Endothelial cell of umbilical vein (primary cell): ENCODE results near the gene THBD. TPM values are rescaled to one million over a fixed set of nuclear protein-coding genes. Genes with fewer than 3 reads are reported as not detected.
A peak's percentile ranks its signal among the peaks of the same experiment; 100 is the strongest.

Experiments used
- BruUV-seq: library from RNA; stranded (reverse); fragments of 400-500 nt; replicated peaks from 2 replicates; lab custom pipeline; 2021; lab: Mats Ljungman, UMichigan
- CTCF ChIA-PET: fragments of 300-600, 350-600 bp; sonication (Branson Sonifier 250); formaldehyde crosslinking; loops from one replicate; lab custom pipeline; 2021; ENCODE audit warnings: antibody characterized with exemption, inconsistent platforms; lab: Charles Lee
- POLR2A ChIA-PET: fragments of 300-600, 350-600 bp; sonication (Branson Sonifier 250); formaldehyde crosslinking; loops from one replicate; lab custom pipeline; 2021; ENCODE audit warnings: antibody characterized with exemption, inconsistent platforms; lab: Charles Lee
- DNase-seq: peaks from one replicate; pipeline ENCODE4 v3.0.0-alpha.2; 2011; ENCODE audit warnings: low read depth, low spot score
- FAIRE-seq: peaks from 2 replicates; lab custom pipeline; 2011; peaks lifted over from hg19 to GRCh38; lab: Jason Lieb, UNC
- H2AFZ ChIP-seq: 2 replicates; pipeline ENCODE4 v1.6.0; 2012; ENCODE audit warnings: low read depth, low read length, control low read depth, inconsistent platforms
- H3K27ac ChIP-seq: 2 replicates; pipeline ENCODE4 v1.5.1; 2011; ENCODE audit warnings: low read depth, mild to moderate bottlenecking, control low read depth, low read length, moderate library complexity; ENCODE audit not compliant: insufficient read depth
- H3K27me3 ChIP-seq, 2 experiments: 2 replicates each; pipeline versions ENCODE4 v1.6.0 to v1.6.1; 2011; ENCODE audit warnings: low read length in 2 of 2, mixed read lengths in 1 of 2; ENCODE audit not compliant: control insufficient read depth in 2 of 2, insufficient read depth in 2 of 2
- H3K36me3 ChIP-seq, 2 experiments: 2 replicates in 1 of 2; 3 replicates in 1 of 2; pipeline ENCODE4 v1.5.1; 2011; ENCODE audit warnings: low read length in 2 of 2, mild to moderate bottlenecking in 1 of 2, moderate library complexity in 1 of 2; ENCODE audit not compliant: control insufficient read depth in 2 of 2, insufficient read depth in 2 of 2; ENCODE audit errors: extremely low read depth in 1 of 2
- H3K4me1 ChIP-seq: 3 replicates; pipeline ENCODE4 v1.5.1; 2011; ENCODE audit warnings: mild to moderate bottlenecking, low read length; ENCODE audit not compliant: control insufficient read depth, insufficient read depth; ENCODE audit errors: extremely low read depth
- H3K4me2 ChIP-seq: 2 replicates; pipeline ENCODE4 v1.6.1; 2011; ENCODE audit warnings: low read length, control low read depth, mixed read lengths; ENCODE audit not compliant: insufficient read depth
- H3K4me3 ChIP-seq, 3 experiments: fragments of 200-600 bp in 1 of 3; sonication (generic), shearing (Covaris generic) in 1 of 3; replicated peaks in 1 of 3; 2 replicates each; pipeline ENCODE4 v1.5.1; 2011 to 2016; ENCODE audit warnings: control low read depth in 3 of 3, low read length in 3 of 3, mild to moderate bottlenecking in 2 of 3, inconsistent platforms in 1 of 3, low read depth in 1 of 3, moderate library complexity in 1 of 3; ENCODE audit not compliant: insufficient read depth in 1 of 3
- H3K79me2 ChIP-seq: 2 replicates; pipeline ENCODE4 v1.6.0; 2012; ENCODE audit warnings: low read length, inconsistent platforms; ENCODE audit not compliant: control insufficient read depth, insufficient read depth
- H3K9ac ChIP-seq: replicated peaks from 2 replicates; pipeline ENCODE3; 2011; ENCODE audit warnings: low read length, control low read depth; ENCODE audit not compliant: insufficient read depth; ENCODE audit errors: extremely low read depth
- H3K9me1 ChIP-seq: replicated peaks from 3 replicates; pipeline ENCODE4 v1.6.0; 2011; ENCODE audit warnings: mild to moderate bottlenecking, low read length; ENCODE audit not compliant: control insufficient read depth, insufficient read depth; ENCODE audit errors: extremely low read depth
- H3K9me3 ChIP-seq: replicated peaks from 2 replicates; pipeline ENCODE4 v1.5.1; 2012; ENCODE audit warnings: low read length, inconsistent platforms; ENCODE audit not compliant: control insufficient read depth, insufficient read depth
- H4K20me1 ChIP-seq: replicated peaks from 2 replicates; pipeline ENCODE3; 2011; ENCODE audit warnings: mild to moderate bottlenecking, low read length; ENCODE audit not compliant: control insufficient read depth, insufficient read depth; ENCODE audit errors: extremely low read depth
- EZH2 ChIP-seq: IDR thresholded peaks from 2 replicates; pipeline ENCODE4 v1.6.1; 2012; ENCODE audit warnings: borderline replicate concordance, low read depth, mild to moderate bottlenecking, moderate library complexity, low read length, inconsistent platforms; ENCODE audit not compliant: severe bottlenecking
- FOS ChIP-seq: IDR thresholded peaks from 2 replicates; pipeline ENCODE4 v1.6.1; 2011; ENCODE audit warnings: mild to moderate bottlenecking, low read length, moderate library complexity, borderline replicate concordance; ENCODE audit not compliant: insufficient read depth
- POLR2AphosphoS5 ChIP-seq: IDR thresholded peaks from 2 replicates; pipeline ENCODE4 v1.6.1; 2012; ENCODE audit warnings: low read depth, mild to moderate bottlenecking, control low read depth, low read length, moderate library complexity; ENCODE audit not compliant: insufficient read depth
- dilution Hi-C: fragments of 300-500 bp; cut with MboI; formaldehyde crosslinking; loops from one replicate; pipeline ENCODE4 v1.15.0; 2019; ENCODE audit warnings: low sequenced_read_pairs; ENCODE audit not compliant: extremely low pct_ligation_motif_present
- intact Hi-C: fragments of 100-400 bp; cut with micrococcal nuclease; formaldehyde crosslinking; loops from one replicate; pipeline ENCODE4 v1.10.0; 2022
- polyA plus RNA-seq, 4 experiments: library from polyadenylated mRNA; depleted of rRNA in 3 of 4; stranded (reverse) in 3 of 4; unstranded in 1 of 4; fragments of >200 nt; gene quantifications; 2 replicates each; pipeline versions ENCODE4 v1.2.1 to v1.2.3, GENCODE V29; 2011 to 2012; ENCODE audit warnings: missing spikeins in 1 of 4
- total RNA-seq: library from RNA; stranded (reverse); gene quantifications from 2 replicates; pipeline ENCODE4 v1.2.3, GENCODE V29; 2021
- TF ChIP-seq, protein P1 (sequence below), 2 donors: IDR thresholded peaks; 1 replicate in 1 of 2; 2 replicates in 1 of 2; pipeline ENCODE4 v1.5.1; 2011; ENCODE audit warnings: low read length in 2 of 2, mild to moderate bottlenecking in 2 of 2, moderate library complexity in 2 of 2, control low read depth in 1 of 2, inconsistent platforms in 1 of 2, low read depth in 1 of 2; ENCODE audit not compliant: insufficient read depth in 1 of 2; ENCODE audit errors: extremely low read depth in 1 of 2

The THBD gene
- total and polyA plus RNA-seq, 2 donors (not counting 3 experiments of a cell fraction or from before 2014, with no cell fraction given) = 17.1 to 28.0 TPM

DNA sequence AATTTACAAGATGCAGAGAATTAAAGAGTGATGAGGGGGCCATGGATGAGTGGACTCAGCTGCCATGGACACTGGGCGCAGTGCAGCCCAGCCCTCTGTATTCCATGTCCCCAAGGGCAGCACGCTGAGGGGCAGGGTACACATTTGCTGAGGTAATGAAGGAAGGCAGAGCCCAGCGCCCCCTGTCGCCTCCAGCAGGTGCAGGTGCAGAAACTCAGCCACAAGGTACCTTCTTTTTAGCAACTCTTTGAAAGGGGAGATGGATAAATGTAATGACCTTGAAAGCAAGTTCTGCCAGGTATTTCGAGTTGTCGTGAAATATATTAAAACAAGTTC is 29.5 kb upstream of the THBD start:
- DNase-seq = no peak
- Histone ChIP-seq H3K27ac (no peak overlapping the region), H3K9ac (no peak overlapping the region), H3K9me3 (no peaks in the 10 kb centered on the region), H3K4me3 (no peak overlapping the region), H3K4me1 (peaks cover 52% of the 10 kb centered on the region), H4K20me1 (no peaks in the 10 kb centered on the region), H2AFZ (no peak overlapping the region), H3K79me2 (peaks cover 39% of the 10 kb centered on the region), H3K27me3 (no peaks in the 10 kb centered on the region), H3K9me1 (no peaks in the 10 kb centered on the region), H3K4me2 (no peak overlapping the region), H3K36me3 (peaks cover 15 to 18% of the 10 kb centered on the region in 2 experiments)
- ChIA-PET POLR2A (interaction anchor here (1.0 kb wide), 1 partner anchor 27 kb away, joined by 4 read pairs; no protein-coding TSS in a partner anchor), CTCF (interaction anchor here (1.0 to 2.3 kb wide), 13 partner anchors 12 to 387 kb away, joined by 3 to 21 read pairs (median 7); no protein-coding TSS in a partner anchor)
- dilution Hi-C loops (no loop called here), intact Hi-C loops (no loop called here)
- FAIRE-seq = no peak
- TF ChIP-seq POLR2AphosphoS5 (no peak), EZH2 (no peak), FOS (no peak)
- TF ChIP-seq, protein P1, sequence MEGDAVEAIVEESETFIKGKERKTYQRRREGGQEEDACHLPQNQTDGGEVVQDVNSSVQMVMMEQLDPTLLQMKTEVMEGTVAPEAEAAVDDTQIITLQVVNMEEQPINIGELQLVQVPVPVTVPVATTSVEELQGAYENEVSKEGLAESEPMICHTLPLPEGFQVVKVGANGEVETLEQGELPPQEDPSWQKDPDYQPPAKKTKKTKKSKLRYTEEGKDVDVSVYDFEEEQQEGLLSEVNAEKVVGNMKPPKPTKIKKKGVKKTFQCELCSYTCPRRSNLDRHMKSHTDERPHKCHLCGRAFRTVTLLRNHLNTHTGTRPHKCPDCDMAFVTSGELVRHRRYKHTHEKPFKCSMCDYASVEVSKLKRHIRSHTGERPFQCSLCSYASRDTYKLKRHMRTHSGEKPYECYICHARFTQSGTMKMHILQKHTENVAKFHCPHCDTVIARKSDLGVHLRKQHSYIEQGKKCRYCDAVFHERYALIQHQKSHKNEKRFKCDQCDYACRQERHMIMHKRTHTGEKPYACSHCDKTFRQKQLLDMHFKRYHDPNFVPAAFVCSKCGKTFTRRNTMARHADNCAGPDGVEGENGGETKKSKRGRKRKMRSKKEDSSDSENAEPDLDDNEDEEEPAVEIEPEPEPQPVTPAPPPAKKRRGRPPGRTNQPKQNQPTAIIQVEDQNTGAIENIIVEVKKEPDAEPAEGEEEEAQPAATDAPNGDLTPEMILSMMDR (IDR thresholded peaks at IDR 0.05; ENCODE audit: extremely low read depth in 1 of 2, insufficient read depth in 1 of 2, low read depth in 1 of 2, low read length in 2 of 2) = peak in 1 of 2 donors; percentile 15
- BruUV-seq = no TSS peak
